Measurements from ENCODE around the gene CTTNBP2. TPM values are rescaled to one million over a fixed set of nuclear protein-coding genes. Genes with fewer than 3 reads are reported as not detected.

Gene CTTNBP2
- total and polyA plus RNA-seq, 2 donors (not counting 1 experiment from before 2014, with no cell fraction given): 8.3 to 12.0 TPM

- no peaks in the 10 kb centered on the region for H3K4me1 ChIP-seq (ENCODE audit: control insufficient read depth, extremely low read depth, insufficient read depth, low read length)
- no peak for DNase-seq (ENCODE audit: low read depth in 2 of 2)
- H3K4me3 ChIP-seq (replicated peaks in 1 of 4; ENCODE audit: control extremely low read depth in 1 of 4, insufficient read depth in 1 of 4, low read depth in 3 of 4, low read length in 4 of 4): no peak overlapping the region
- no peaks in the 10 kb centered on the region for H4K20me1 ChIP-seq (ENCODE audit: control insufficient read depth, extremely low read depth, insufficient read depth, low read length)
- no peak overlapping the region for H2AFZ ChIP-seq (ENCODE audit: low read length)
- H3K36me3 ChIP-seq (ENCODE audit: control insufficient read depth, insufficient read depth, low read length): no peaks in the 10 kb centered on the region
- no peak for TF ChIP-seq EZH2 (IDR thresholded peaks at IDR 0.05; ENCODE audit: low read length, missing control alignments)
- TF ChIP-seq, protein P1, sequence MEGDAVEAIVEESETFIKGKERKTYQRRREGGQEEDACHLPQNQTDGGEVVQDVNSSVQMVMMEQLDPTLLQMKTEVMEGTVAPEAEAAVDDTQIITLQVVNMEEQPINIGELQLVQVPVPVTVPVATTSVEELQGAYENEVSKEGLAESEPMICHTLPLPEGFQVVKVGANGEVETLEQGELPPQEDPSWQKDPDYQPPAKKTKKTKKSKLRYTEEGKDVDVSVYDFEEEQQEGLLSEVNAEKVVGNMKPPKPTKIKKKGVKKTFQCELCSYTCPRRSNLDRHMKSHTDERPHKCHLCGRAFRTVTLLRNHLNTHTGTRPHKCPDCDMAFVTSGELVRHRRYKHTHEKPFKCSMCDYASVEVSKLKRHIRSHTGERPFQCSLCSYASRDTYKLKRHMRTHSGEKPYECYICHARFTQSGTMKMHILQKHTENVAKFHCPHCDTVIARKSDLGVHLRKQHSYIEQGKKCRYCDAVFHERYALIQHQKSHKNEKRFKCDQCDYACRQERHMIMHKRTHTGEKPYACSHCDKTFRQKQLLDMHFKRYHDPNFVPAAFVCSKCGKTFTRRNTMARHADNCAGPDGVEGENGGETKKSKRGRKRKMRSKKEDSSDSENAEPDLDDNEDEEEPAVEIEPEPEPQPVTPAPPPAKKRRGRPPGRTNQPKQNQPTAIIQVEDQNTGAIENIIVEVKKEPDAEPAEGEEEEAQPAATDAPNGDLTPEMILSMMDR (conservative IDR thresholded peaks at IDR 0.05 in 1 of 2, IDR thresholded peaks at IDR 0.05 in 1 of 2; ENCODE audit: low read depth in 1 of 2, low read length in 2 of 2): no peak
- no peaks in the 10 kb centered on the region for H3K9me3 ChIP-seq (ENCODE audit: control insufficient read depth, insufficient read depth, low read depth, low read length)
- H3K4me2 ChIP-seq (ENCODE audit: extremely low read depth, insufficient read depth, low read length): no peak overlapping the region
- H3K9ac ChIP-seq (ENCODE audit: insufficient read depth, low read length): no peak overlapping the region
- no peaks in the 10 kb centered on the region for H3K27me3 ChIP-seq (ENCODE audit: control insufficient read depth, insufficient read depth, low read length)
- no peak overlapping the region for H3K27ac ChIP-seq (ENCODE audit: insufficient read depth, low read length)
- H3K79me2 ChIP-seq (ENCODE audit: control insufficient read depth, insufficient read depth, low read length): no peaks in the 10 kb centered on the region
Measured at GRCh38 chr7:117895276-117895675, 22.0 kb upstream of the CTTNBP2 start.

DNA sequence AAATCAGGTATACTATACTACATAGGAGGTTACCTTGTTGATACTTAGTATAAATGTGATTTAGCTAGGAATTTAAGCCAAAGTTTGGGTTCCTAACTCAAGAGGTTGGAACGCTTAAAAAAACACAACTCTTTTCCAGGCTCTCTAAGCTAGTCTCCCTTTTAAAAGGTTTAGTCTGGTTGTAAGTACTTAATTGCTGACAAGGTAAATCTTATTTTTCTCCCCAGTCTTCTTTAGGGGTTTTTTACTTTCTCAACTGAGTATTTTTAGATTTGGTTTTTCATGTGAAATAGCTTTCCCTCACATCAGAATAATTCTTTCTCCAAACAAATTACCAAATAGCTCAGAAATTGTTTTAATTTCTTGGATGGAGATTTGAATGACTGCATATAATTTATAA is 20.8 kb upstream of the CTTNBP2 start:
- TF ChIP-seq EZH2 (IDR thresholded peaks at IDR 0.05; ENCODE audit: low read length, missing control alignments): no peak
- no peaks in the 10 kb centered on the region for H3K27me3 ChIP-seq (ENCODE audit: control insufficient read depth, insufficient read depth, low read length)

DNA sequence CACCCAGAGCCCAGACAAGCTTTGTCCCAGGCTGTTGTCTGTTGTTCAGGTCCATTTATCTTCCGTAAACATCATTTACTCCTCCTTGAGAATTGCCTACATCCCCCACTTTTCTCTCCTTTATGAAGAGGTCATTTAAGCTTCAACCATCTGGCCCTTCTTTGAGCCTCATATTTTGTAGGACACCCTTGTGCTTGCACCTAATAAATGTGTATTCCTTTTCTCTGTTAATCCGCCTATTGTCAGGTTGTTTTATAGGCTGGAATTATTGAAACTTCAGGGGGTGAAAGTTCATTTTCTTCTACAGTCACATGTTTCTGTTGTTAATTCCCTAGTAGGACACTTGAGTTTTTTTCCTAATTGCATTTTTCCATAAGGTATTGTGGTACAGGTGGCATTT is 19.6 kb upstream of the CTTNBP2 start:
- TF ChIP-seq, protein P1 (conservative IDR thresholded peaks at IDR 0.05 in 1 of 2, IDR thresholded peaks at IDR 0.05 in 1 of 2; ENCODE audit: low read depth in 1 of 2, low read length in 2 of 2): no peak
- no peak for TF ChIP-seq EZH2 (IDR thresholded peaks at IDR 0.05; ENCODE audit: low read length, missing control alignments)
- no peak for DNase-seq (ENCODE audit: low read depth in 2 of 2)
- no peaks in the 10 kb centered on the region for H3K79me2 ChIP-seq (ENCODE audit: control insufficient read depth, insufficient read depth, low read length)

More for the DNA sequence above, 20.8 kb upstream of the CTTNBP2 start:
- H3K4me3 ChIP-seq (replicated peaks in 1 of 4; ENCODE audit: control extremely low read depth in 1 of 4, insufficient read depth in 1 of 4, low read depth in 3 of 4, low read length in 4 of 4): no peak overlapping the region
- no peaks in the 10 kb centered on the region for H3K9me3 ChIP-seq (ENCODE audit: control insufficient read depth, insufficient read depth, low read depth, low read length)
- DNase-seq (ENCODE audit: low read depth in 2 of 2): no peak
- H3K79me2 ChIP-seq (ENCODE audit: control insufficient read depth, insufficient read depth, low read length): no peaks in the 10 kb centered on the region
- H2AFZ ChIP-seq (ENCODE audit: low read length): no peak overlapping the region
- no peak overlapping the region for H3K9ac ChIP-seq (ENCODE audit: insufficient read depth, low read length)
- H4K20me1 ChIP-seq (ENCODE audit: control insufficient read depth, extremely low read depth, insufficient read depth, low read length): no peaks in the 10 kb centered on the region
- H3K36me3 ChIP-seq (ENCODE audit: control insufficient read depth, insufficient read depth, low read length): no peaks in the 10 kb centered on the region
- H3K27ac ChIP-seq (ENCODE audit: insufficient read depth, low read length): no peak overlapping the region
- H3K4me2 ChIP-seq (ENCODE audit: extremely low read depth, insufficient read depth, low read length): no peak overlapping the region
- H3K4me1 ChIP-seq (ENCODE audit: control insufficient read depth, extremely low read depth, insufficient read depth, low read length): no peaks in the 10 kb centered on the region

More for the DNA sequence above, 19.6 kb upstream of the CTTNBP2 start:
- H3K36me3 ChIP-seq (ENCODE audit: control insufficient read depth, insufficient read depth, low read length): no peaks in the 10 kb centered on the region
- no peak overlapping the region for H3K9ac ChIP-seq (ENCODE audit: insufficient read depth, low read length)
- no peaks in the 10 kb centered on the region for H3K27me3 ChIP-seq (ENCODE audit: control insufficient read depth, insufficient read depth, low read length)
- H4K20me1 ChIP-seq (ENCODE audit: control insufficient read depth, extremely low read depth, insufficient read depth, low read length): no peaks in the 10 kb centered on the region
- no peaks in the 10 kb centered on the region for H3K9me3 ChIP-seq (ENCODE audit: control insufficient read depth, insufficient read depth, low read depth, low read length)
- no peak overlapping the region for H3K27ac ChIP-seq (ENCODE audit: insufficient read depth, low read length)
- H2AFZ ChIP-seq (ENCODE audit: low read length): no peak overlapping the region
- no peak overlapping the region for H3K4me3 ChIP-seq (replicated peaks in 1 of 4; ENCODE audit: control extremely low read depth in 1 of 4, insufficient read depth in 1 of 4, low read depth in 3 of 4, low read length in 4 of 4)
- H3K4me1 ChIP-seq (ENCODE audit: control insufficient read depth, extremely low read depth, insufficient read depth, low read length): no peaks in the 10 kb centered on the region
- no peak overlapping the region for H3K4me2 ChIP-seq (ENCODE audit: extremely low read depth, insufficient read depth, low read length)

Measured in fibroblast of lung (primary cell).